SU-DHL-6 (cell line): Measurements from ENCODE around the gene RNF4.
"Not testable (repeated sequence)": the region's sequence is repeated elsewhere in the genome, so short reads cannot be mapped to it uniquely, and the experiment has no call there.

Experiments
- EZH2phosphoT487 ChIP-seq: fragments of 200-600 bp; sonication (generic), shearing (Covaris generic); conservative IDR thresholded peaks from 2 replicates; pipeline ENCODE4 v1.6.1; 2018; ENCODE audit warnings: mild to moderate bottlenecking, antibody characterized with exemption, low read length, moderate library complexity, mixed read lengths
- TF ChIP-seq, protein P1 (sequence below): fragments of 200-600 bp; sonication (generic); IDR thresholded peaks from one replicate; pipeline ENCODE4 v1.5.1; 2017; ENCODE audit warnings: antibody characterized with exemption, mild to moderate bottlenecking, low read length, moderate library complexity; ENCODE audit not compliant: insufficient read depth, poor library complexity, severe bottlenecking

DNA sequence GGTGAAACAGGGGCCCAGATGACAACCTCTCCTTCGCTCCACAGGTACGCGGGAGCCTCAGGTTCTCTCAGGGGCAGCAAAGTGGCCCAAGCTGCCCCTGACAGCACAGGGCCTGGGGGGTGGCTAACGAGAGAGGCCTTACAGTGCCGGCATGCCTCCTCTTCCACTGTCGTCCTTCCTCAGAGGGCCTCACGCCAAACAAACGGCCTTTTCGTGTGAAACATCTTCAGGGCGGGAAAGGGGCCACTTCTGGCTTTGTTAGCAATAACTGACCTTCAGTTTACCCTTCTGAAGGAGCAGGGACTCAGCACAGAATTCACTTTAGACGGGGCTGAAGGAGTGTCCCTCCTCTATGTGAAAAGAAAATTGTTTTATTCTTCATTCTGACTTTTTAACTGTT lies 46.0 kb downstream of the RNF4 start:
- TF ChIP-seq, protein P1, sequence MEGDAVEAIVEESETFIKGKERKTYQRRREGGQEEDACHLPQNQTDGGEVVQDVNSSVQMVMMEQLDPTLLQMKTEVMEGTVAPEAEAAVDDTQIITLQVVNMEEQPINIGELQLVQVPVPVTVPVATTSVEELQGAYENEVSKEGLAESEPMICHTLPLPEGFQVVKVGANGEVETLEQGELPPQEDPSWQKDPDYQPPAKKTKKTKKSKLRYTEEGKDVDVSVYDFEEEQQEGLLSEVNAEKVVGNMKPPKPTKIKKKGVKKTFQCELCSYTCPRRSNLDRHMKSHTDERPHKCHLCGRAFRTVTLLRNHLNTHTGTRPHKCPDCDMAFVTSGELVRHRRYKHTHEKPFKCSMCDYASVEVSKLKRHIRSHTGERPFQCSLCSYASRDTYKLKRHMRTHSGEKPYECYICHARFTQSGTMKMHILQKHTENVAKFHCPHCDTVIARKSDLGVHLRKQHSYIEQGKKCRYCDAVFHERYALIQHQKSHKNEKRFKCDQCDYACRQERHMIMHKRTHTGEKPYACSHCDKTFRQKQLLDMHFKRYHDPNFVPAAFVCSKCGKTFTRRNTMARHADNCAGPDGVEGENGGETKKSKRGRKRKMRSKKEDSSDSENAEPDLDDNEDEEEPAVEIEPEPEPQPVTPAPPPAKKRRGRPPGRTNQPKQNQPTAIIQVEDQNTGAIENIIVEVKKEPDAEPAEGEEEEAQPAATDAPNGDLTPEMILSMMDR, result not testable (repeated sequence)
- TF ChIP-seq EZH2phosphoT487, result not testable (repeated sequence)
